ENCODE data around the gene LRRC72. TPM values are rescaled to one million over a fixed set of nuclear protein-coding genes. Genes with fewer than 3 reads are reported as not detected.
"Not testable (repeated sequence)": the region's sequence is repeated elsewhere in the genome, so short reads cannot be mapped to it uniquely, and the experiment has no call there.

The LRRC72 gene
- total RNA-seq, 1 donor: not detected

- no peak for DNase-seq (ENCODE audit: low read depth in 2 of 3, low spot score in 2 of 3)
These were observed 2.3 kb upstream of the LRRC72 start for GRCh38 chr7:16524332-16524731.

- DNase-seq (ENCODE audit: low read depth in 2 of 3, low spot score in 2 of 3): no peak
These were observed 1.9 kb downstream of the LRRC72 start for GRCh38 chr7:16528520-16528919.

DNA sequence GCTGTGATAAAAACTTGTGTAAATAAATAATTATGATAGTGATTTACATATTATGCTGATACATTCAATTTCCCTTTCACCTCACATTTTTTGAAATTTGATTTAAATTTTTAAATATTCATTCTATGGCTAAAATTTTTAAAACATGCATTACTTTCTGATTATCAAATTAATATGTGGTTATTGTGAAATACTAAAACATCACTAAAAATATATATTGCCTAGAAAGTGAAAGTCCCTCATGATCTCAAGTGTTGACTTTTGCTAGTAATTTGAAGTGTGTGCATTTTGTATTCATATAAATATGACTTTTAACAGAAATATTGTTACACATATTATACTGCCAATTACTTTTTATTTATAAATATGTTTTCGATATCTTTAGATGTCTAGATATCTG lies 3.1 kb downstream of the LRRC72 start:
- DNase-seq (ENCODE audit: low read depth in 2 of 3, low spot score in 2 of 3): no peak

- DNase-seq (ENCODE audit: low read depth in 2 of 3, low spot score in 2 of 3): no peak
These were observed 5.1 kb downstream of the LRRC72 start for GRCh38 chr7:16531707-16532106.

DNA sequence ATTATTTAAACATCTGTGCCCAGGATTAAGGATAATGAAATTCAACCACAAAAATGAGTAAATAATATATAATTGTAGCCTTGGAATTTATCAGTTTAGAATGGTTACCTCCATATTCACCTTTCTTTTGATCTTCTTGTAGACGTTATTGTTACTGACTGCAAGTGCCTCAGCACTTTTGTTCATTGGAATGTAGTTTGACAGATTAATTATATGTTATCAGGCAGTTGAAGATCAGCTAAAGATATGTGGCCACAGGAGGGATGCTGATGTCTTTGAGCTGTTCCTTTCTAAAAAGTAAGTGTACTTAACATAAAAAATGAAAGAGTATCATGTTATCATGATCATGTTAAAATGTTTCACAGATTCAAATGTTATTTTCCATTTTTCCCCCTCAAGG lies 5.6 kb downstream of the LRRC72 start:
- DNase-seq (ENCODE audit: low read depth in 2 of 3, low spot score in 2 of 3): no peak

GRCh38 chr7:16535500-16535899 lies 8.9 kb downstream of the LRRC72 start:
- no peak for DNase-seq (ENCODE audit: low read depth in 2 of 3, low spot score in 2 of 3)

DNA sequence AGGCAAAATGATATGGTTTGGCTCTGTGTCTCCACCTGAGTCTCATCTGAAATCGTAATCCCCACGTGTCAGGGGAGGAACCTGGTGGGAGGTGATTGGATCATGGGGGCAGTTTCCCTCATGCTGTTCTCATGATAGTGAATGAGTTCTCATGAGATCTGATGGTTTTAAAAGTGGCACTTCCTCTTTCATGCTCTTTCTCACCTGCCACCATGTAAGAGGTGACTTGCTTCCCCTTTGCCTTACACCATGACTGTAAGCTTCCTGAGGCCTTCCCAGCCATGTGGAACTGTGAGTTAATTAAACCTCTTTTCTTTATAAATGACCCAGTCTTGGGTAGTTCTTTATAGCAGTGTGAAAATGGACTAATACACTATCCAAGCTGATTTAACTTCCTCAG lies 13.9 kb downstream of the LRRC72 start:
- not testable (repeated sequence) for DNase-seq (ENCODE audit: low read depth in 2 of 3, low spot score in 2 of 3)

GRCh38 chr7:16542401-16542800 lies 15.8 kb downstream of the LRRC72 start:
- DNase-seq (ENCODE audit: low read depth in 2 of 3, low spot score in 2 of 3): no peak

DNA sequence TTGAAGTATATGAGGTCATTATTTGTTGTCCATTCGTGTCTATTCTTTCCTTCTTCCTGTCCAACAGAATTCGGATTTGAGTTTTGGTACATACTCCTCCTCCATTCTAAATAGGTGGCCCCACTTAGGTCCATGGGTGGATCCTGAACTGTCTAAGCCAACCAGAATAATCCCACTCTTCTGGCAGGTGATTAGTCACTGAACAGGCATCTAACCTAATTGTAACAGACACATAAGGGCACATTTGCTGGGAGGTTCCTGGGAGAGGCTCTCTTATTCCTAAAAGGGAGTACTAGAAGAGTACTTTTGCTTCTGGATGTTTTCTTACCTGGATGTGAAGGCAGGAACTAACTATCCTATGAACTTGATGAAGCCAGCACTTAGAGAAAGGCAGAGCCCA lies 16.8 kb downstream of the LRRC72 start:
- DNase-seq (ENCODE audit: low read depth in 2 of 3, low spot score in 2 of 3): no peak

GRCh38 chr7:16546921-16547505 lies 20.4 kb downstream of the LRRC72 start:
- no peak for DNase-seq (ENCODE audit: low read depth in 2 of 3, low spot score in 2 of 3)

- DNase-seq (ENCODE audit: low read depth in 2 of 3, low spot score in 2 of 3): no peak
These were observed 21.8 kb downstream of the LRRC72 start for GRCh38 chr7:16548428-16548827.

GRCh38 chr7:16550671-16551070 lies 24.0 kb downstream of the LRRC72 start:
- DNase-seq (ENCODE audit: low read depth in 2 of 3, low spot score in 2 of 3): no peak

DNA sequence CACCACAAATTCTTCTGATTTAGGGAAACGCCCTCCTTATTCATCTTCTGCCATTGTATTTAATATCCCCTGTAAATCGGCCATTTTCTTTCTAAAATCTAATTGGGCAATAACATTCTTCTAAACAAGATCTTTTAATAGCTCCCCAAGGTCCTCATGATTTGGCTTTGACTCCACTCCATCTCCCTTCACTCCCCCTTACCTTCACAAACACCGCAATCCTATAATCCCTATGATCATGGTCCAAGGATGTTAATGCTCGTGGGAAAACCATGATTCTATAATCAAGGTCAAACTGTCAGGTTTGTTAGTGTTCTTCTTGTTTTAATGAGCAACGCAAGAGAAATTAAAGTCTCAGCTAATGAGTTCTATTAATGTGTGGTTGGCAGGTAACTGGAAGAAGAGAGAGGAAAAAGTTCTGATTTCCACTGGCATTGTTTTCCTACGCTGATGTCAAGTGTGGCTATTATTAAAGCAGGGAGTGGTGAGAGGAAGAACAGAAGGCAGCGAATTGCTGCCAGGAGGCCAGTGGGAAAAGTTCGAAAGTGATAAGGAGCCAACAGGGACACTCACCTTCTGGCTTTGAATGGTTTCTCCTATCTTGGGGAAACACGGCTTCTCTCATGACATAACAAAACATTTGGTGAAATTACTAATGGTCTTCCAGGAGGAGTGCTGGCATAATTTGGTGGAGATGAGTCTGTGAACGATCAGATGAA lies 28.1 kb downstream of the LRRC72 start:
- DNase-seq (ENCODE audit: low read depth in 2 of 3, low spot score in 2 of 3): no peak

DNA sequence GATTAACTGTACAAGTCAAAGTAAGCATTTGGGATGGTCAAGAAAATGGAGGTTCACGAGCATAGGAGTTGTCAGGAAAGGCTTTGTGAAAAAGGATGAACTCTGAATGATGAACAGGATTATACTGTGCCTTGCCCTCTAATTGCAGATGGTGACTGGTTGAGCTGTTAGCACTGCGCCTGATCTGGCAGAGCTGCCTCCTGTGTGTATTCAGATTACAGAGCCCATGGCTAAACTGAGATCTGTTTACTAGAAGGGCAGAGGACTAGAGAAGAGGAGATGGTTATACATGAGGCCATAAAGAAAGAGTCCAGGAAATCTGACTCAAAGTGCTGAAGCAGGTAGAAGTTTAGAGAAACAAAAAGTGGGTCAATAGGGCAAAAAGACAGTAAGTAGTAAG lies 29.7 kb downstream of the LRRC72 start:
- no peak for DNase-seq (ENCODE audit: low read depth in 2 of 3, low spot score in 2 of 3)

DNA sequence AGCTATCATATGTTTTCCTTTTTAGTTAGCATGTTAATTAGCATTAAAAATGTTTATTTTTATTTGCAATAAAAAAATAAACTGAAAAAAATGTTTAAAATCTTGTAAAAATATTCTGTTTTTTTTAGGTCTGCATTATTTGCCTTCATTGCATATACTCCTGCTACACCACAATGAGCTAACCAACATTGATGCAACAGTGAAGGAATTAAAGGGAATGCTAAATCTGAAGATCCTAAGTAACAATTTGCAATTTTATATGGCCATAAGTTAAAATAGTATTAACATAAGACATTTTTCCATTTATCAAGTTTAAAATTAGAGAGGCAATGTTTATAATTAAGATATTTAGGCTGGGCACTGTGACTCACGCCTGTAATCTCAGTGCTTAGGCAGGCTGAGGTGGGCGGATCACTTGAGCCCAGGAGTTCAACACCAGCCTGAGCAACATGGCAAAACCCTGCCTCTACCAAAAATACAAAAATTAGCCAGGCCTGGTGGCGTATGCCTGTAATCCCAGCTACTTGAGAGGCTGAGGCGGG lies 32.2 kb downstream of the LRRC72 start:
- no peak for DNase-seq (ENCODE audit: low read depth in 2 of 3, low spot score in 2 of 3)

DNA sequence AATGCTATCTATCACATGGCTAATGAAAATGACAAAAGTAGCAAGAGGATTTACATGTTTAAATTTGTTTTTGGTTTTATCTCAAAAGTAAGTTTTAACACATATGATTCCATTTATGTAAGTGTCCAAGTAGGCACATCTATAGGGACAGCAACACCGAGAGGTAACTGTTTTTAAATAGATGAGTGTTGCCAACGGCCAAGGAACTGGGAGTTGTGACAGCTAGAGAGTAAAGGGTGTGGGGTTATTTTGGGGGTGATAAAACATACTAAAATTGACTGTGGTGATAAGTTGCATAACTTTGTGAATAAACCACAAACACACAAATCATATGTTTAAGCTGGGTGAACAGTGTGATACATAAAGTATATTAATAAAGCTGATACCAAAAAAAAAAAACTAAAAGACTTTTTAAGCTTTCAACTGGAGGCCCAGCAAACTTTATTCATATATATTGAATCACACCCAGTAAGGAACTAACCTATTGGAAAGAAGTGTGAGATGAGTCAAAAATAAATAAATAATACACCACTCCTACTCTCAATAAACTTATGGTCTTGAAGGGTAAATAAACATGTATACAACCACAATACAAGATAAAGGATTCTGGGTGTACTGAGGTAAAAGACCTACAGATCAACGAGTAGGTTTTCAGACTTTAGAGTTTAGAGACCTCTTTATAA lies 33.0 kb downstream of the LRRC72 start:
- no peak for DNase-seq (ENCODE audit: low read depth in 2 of 3, low spot score in 2 of 3)

DNA sequence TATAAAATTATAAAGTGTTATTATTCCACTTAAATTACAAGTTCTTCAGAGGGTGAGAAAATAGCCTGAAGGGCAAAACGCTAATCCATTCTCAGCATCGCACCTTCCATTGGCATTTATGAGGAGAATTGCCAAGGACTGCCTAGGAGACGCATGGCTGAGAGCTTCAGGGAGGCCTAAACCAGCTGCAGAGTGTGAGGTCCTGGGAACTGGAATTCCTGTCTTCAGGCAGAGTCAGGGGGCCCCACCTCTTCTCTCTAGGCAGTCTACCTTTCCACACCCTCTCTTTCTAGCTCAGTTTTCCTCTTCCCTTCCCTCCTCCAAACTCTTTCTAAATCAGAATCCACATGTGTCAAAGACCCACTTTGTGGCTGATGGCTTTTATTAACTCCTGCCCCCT lies 35.3 kb downstream of the LRRC72 start:
- no peak for DNase-seq (ENCODE audit: low read depth in 2 of 3, low spot score in 2 of 3)

GRCh38 chr7:16562456-16563220 lies 36.0 kb downstream of the LRRC72 start:
- DNase-seq (ENCODE audit: low read depth in 2 of 3, low spot score in 2 of 3): no peak

DNA sequence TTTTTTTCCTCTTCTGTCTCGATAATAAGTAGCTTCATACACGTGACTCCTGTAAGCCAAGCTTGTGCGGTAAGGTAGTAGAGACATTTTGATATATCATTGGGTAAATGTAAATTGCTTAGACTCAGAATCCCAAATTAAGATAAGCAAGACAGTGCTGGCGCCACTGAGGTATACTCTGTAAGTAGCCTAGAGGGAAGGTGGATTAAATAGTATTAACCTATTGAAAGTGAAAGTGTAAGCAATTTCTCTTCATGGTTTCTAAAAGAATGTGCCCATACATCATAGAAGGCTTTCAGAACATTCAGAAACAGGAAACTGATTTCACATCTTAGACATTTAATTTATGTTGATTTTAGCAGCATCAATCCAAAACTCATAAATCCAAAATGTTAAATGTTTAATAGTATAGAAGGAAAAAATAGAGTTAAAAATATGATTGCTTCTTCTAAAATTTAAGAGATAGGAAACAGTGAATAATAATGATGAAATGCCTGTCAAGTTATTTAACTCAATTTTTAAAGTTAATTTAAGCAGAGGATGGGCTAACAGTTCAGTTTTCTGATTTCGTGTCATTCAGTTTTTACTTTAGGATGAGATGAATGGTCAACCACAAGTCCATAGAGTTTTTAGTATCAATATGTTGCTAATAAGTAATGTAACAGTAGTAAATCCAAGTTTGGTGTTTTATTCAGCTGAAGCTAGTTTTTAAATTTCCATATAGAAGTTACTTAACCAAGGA lies 36.8 kb downstream of the LRRC72 start:
- peak in 2 of 3 donors; percentile 20 to 63 for DNase-seq (ENCODE audit: low read depth in 2 of 3, low spot score in 2 of 3)

GRCh38 chr7:16564023-16564380 lies 37.4 kb downstream of the LRRC72 start:
- DNase-seq (ENCODE audit: low read depth in 2 of 3, low spot score in 2 of 3): peak in 1 of 3 donors; percentile 32

Measured in hematopoietic multipotent progenitor cell (in vitro differentiated cells).